Activated CD4-positive, alpha-beta T cell treated with anti-CD3 and anti-CD28 coated beads, Interleukin-2, Interleukin-6, amounts not matched to agents 100 ng/mL and 50 ng/mL, durations not matched to agents 16 hours and 8 hours (primary cell): Measurements from ENCODE around the gene TUBA4B.
A peak's percentile ranks its signal among the peaks of the same experiment; 100 is the strongest.
"Not testable (repeated sequence)": the region's sequence is repeated elsewhere in the genome, so short reads cannot be mapped to it uniquely, and the experiment has no call there.

Experiments
- DNase-seq: peaks from one replicate; pipeline ENCODE4 v3.0.0-alpha.2; 2020

Gene TUBA4B

DNA sequence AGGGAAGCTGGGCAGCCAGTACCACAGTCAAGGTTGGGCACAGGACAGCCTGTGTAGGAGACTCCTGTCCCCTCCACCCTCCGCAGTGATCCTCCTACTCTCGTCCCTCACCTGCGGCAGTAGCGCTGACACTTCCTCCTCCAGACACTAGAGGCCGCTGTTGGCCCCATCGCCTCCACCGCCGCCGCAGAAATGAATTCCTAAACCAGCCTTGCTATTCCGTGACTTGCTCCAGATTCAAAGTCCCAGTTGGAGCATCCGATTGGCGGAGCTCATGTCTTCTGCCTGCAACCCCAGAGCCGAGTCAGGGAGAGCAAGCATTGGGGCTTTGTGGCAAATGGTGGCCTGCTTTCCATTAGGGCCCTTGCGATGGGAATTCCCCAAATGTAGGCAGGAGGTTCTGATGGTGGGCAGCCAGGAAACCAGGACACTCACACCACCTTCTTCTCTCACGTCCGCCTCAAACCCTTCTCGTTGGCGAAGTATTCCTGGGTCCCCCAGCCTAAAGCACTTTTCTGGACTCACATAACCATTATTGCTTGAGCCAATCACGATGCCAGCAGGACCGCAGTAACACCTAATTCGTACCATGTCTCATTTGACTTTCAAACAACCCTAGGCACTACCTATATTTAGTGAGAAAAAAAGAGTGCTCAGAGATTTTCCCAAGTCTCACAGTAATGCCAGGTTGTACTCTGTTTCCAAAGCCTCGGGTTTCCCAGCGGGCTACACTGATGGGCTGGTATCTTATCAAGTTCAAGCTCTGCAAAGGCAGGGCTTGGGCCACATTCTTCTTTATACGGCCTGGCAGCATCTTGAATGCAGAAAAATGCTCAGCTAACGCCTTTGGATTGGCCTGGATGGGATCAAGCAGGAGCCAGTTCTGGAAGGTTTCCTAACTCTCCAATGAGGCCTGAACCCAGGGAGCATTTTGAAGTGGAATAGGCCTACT, 24.9 kb downstream of the TUBA4B start:
- peak; percentile 83 for DNase-seq

DNA sequence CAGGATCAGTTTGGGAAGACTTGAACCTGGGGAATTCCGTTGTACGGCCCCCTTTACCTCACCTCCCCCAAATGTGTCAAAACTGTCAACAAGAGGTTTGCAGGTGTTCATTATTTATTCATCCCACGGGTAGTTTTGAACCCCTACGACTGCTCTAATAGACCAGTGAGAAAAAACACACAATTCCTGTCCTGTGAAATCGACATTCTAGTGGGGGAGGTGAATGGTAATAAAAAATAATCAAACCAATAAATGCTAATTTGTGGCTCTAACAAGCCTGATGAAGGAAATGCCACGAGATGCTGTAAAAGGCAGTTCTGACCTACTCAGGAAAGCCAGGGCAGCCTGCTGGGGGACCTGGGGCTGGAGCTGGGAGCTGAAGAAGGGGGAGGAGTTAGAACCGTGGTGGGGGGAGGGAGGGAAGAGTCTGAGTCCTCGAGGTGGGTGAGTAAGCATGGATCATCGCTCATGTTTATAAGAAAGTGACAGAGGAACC, 25.7 kb downstream of the TUBA4B start:
- DNase-seq: no peak

DNA sequence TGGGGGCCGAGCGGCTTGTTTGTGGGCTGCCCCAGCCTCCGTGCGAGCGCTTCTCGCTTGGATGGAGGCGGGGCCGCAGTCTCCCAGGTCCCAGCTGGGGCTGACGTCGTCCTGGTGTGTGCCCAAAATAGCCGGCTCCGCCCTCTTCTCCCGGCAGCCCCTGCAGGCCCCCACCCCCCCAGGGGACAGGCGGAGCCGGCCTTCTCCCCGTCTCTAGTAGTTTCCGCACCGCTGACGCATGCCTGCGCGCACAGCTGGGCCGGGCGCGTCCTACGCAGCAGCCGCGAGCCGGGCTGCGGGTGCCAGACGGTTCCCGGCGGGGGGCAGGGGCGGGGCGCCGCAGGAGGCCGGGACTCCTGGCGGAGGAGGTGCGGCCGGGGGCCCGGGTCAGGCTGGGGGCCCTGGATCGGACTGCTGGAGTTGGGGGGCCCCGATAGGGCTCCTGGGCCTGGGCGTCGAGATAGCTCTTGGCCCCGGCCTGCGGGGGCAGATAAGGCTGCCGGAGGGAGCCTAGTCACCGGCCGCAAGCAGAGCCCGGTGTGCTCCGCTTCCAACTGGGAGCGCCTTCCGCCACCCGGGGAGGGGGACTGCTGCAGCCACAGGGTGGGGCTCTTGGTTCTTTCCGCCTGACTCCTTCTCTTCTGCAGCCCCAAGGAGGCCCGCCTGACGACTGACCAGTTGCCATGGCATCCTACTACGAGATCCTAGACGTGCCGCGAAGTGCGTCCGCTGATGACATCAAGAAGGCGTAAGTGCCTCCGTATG, 26.3 kb downstream of the TUBA4B start, which contains the start of gene DNAJB2:
Gene DNAJB2 (plus strand): TSS at position 216 of the 765 bp plus-strand sequence. CDS start 468 bp downstream, at position 684.
- DNase-seq: peak; percentile 99

DNA sequence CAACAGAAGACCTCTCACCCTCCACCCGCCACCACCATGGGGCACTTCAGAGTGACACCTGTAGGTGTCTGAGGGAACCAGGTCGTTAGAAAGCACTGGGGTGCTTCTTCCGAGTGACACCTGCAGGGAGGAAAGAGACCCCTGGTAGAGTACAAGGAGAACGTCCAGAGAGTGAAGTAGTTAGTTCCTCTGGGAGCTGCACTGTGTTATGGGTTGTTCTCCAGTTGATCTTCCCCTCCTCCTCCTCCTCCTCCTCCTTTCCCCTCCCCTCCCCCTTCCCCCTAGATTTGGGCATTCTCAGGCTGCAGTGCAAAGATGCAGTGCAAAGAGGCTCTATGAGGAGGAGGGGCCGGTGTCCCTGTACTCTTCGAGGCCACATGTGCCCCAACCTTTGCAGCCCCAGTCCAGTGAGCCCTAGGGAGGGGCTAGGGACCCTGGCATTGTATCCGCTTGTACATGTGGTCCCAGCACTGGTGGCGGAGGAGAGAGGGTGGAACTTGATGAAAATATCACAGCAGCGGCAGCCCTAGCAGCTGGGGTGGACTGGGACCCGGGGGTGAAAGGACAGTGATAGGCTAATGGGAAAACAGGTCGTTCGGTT, 27.0 kb downstream of the TUBA4B start:
- no peak for DNase-seq

GRCh38 chr2:219280651-219281050, 27.6 kb downstream of the TUBA4B start:
- no peak for DNase-seq

GRCh38 chr2:219281588-219281987, 28.5 kb downstream of the TUBA4B start:
- no peak for DNase-seq

DNA sequence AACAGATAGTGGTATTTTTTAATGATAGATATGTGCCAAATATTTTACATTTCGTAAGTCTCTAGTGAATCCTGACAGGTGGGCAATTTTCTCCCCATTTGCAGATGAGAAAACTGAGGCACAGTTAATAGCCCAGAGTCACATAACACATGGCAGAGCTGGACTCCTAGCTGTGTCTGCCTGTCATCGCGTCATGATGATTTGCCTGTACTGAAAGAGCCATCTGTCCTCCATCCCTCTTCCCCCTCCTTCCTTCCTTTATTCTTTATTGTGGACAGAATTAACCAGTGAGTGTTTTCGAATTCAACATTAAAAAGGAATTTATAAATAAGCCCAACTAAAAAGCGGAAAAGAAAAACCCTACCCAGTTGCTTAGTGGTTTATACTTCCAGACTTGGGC, 29.3 kb downstream of the TUBA4B start:
- DNase-seq: no peak

- DNase-seq: no peak
Measured at GRCh38 chr2:219282943-219283581, 30.0 kb downstream of the TUBA4B start.

DNA sequence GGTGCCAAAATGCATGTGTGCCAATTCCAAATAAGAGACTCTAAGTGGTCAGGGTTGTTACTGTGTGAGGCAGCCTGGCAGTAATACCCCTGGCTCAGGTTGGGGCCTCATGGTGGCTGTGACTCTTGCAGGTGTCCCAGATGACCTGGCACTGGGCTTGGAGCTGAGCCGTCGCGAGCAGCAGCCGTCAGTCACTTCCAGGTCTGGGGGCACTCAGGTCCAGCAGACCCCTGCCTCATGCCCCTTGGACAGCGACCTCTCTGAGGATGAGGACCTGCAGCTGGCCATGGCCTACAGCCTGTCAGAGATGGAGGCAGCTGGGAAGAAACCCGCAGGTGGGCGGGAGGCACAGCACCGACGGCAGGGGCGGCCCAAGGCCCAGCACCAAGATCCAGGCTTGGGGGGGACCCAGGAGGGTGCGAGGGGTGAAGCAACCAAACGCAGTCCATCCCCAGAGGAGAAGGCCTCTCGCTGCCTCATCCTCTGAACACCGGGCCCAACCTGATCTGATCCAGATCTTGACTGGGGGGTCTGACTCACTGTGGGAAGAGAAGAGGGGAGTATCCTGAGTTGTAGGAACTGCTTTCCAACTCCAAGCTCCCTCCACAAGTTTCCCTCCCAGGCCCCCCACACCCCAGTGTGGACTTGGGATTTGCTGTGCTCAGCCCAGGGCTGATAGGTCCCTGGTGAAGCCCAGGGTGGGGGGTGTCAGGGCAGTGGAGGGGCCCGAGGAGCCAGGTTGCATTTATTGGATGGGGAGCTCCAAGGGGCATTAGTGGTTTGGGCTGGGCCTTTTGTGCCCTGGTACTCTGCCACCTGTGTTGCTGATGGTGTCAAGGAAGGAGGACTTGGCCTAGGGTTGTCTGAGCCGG, 31.7 kb downstream of the TUBA4B start:
- DNase-seq: no peak

DNA sequence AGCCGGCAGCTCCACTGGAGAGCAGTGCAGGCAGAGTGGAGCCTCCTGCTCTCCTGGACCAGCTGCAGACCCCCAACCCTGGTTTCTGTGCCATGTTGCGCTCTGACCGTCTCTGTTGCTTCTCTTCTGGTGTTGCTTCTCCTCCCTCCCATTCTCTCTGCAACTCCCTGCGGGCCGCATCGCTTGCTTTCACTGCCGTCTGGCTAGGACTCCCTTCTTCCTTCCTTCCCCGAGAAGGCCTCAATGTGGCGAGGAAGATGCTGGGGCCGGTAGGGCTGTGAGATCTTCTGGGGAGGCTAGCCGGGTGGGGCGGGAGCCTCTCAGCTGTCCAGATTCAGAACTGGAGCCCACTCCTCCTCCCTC, 32.3 kb downstream of the TUBA4B start:
- no peak for DNase-seq

GRCh38 chr2:219285894-219286425, 32.9 kb downstream of the TUBA4B start:
- no peak for DNase-seq

DNA sequence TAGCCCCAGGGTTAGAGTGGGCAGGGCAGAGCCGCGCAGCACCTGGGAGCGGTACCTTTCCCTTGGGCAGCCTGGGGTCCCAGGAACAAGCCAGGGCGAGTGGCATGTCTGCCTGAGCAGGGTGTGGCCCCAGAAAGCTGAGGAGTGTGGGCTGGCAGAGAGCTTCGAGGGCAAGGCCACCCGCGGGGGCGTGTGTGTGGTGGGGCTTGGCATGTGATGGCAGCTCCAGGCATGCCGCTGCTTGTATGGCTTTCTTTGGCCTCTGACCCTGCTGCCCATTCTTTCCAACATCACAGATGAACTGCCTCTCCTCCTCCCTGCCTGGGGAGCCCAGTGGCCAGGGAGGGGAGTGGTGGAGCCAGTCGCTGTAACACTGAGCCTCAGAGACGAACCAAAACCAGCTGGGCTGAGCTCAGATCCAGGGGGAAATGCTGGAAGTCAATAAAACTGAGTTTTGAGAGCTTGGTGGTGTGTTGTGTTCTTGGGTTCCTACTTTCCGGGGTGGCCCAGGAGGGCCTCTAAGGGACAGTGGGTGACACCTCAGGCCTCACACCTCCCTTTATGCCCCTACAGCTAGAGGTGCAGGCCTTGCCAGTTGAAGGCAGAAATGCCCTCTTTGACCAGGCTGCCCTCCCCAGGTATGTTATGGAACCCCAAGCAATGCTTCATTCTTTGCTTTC, 33.5 kb downstream of the TUBA4B start:
- no peak for DNase-seq

- not testable (repeated sequence) for DNase-seq
Measured at GRCh38 chr2:219287116-219287440, 34.0 kb downstream of the TUBA4B start.

GRCh38 chr2:219287580-219288265, 34.7 kb downstream of the TUBA4B start:
- no peak for DNase-seq

DNA sequence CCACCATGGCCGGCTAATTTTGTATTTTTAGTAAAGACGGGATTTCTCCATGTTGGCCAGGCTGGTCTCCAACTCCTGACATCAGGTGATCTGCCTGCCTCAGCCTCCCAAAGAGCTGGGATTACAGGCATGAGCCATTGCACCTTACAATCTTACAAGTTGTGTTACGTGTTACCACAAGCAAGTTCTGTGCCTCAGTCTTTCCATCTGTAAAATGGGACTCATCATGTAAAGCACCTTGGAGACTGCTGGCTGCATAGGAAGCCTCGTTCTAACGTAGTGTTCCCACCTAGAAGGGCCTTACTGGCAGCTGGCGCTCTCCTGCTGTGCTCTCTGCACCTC, 36.1 kb downstream of the TUBA4B start:
- no peak for DNase-seq

DNA sequence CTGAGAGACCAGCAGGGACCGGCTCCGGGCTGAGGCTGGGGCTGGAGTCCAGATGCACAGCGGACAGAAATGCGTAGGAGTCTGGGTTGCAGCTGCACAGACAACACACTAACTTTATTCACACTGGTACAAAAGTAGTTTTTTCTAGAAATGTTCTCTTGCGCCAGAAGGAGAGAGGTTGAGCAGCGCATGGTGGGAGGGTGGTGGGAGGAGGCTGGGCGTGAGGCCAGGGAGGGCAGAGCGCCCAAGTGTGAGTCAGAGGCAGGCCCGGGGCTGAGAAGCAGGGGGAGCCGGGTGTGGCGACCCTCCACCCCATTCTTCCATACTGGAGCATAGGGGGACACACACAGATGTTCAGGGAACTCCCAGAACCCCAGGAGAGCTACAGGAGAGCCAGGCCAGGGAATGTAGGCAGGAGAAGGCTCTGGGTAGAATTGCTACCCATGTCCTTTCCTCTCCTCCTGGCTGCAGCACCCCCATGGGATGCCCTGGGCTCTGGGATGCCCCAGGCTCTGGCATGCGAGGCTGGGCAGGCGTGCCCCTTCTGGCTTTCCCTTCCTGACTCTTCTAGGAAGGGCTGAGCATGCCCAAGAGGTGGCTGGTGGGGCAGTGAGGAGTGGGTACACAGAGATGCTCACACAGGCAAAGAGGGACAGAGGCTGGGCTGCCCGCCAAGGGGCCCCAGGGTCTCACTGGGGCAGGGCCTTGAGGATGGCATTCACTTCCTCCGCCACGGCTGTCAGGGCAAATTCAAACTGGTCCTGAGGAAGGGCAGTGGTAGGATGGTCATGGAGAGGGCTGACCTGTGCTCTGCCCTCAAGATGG, 36.7 kb downstream of the TUBA4B start:
- DNase-seq: no peak

DNA sequence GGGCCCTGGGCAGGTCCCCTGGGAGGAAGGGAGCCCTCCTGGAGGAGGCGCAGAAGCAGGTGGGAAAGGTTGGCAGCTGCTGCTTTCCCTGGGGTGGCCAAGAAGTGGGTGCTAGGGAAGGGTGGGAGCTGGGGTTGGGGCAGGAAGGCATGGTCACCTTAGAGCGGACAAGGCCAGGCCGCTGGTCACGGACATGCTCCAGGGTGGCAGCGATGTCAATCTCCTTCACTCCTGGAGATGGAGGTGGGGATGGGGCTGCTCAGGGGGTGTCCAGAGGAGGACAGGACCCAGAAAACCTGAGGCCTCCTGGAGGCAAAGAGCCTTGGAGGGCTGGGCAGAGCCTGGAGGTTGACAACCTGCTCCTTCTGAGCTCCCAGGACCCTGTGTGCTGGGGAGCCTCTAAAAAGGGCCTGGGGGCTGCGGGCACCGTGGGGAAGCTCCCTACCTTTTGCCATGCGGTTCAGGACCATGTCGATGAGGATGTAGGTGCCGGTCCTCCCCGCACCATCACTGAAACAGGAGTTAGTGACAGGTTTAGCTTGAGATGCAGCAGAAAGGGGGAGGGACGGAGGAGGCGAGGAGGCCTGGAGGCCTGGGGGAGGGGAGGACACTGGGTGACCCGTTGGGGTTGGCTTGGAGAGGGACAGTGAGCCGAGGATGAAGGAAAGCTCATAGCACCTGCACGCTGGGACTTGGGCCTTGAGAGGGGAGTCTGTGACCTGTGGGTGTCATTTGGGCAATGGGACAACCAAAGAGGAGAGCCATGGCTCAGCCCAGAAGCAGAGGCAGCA, 37.5 kb downstream of the TUBA4B start:
- DNase-seq: no peak

- no peak for DNase-seq
Measured at GRCh38 chr2:219291394-219291793, 38.4 kb downstream of the TUBA4B start.
